SK-N-MC (cell line): Measurements from ENCODE around the gene ZNF473.
"Not testable (repeated sequence)": the region's sequence is repeated elsewhere in the genome, so short reads cannot be mapped to it uniquely, and the experiment has no call there.

Experiments
- EZH2 ChIP-seq: fragments of 200-600 bp; sonication (generic); IDR thresholded peaks from one replicate; pipeline ENCODE4 v1.6.1; 2017; ENCODE audit warnings: antibody characterized with exemption
- FOXP2 ChIP-seq: optimal IDR thresholded peaks from 2 replicates; pipeline ENCODE3; 2011; ENCODE audit warnings: mild to moderate bottlenecking, moderate library complexity; ENCODE audit not compliant: insufficient read depth; ENCODE audit errors: extremely low read length, control extremely low read depth
- POLR2AphosphoS5 ChIP-seq: IDR thresholded peaks from 2 replicates; pipeline ENCODE4 v1.6.1; 2012; ENCODE audit warnings: mild to moderate bottlenecking, low read depth, low read length, borderline replicate concordance

DNA sequence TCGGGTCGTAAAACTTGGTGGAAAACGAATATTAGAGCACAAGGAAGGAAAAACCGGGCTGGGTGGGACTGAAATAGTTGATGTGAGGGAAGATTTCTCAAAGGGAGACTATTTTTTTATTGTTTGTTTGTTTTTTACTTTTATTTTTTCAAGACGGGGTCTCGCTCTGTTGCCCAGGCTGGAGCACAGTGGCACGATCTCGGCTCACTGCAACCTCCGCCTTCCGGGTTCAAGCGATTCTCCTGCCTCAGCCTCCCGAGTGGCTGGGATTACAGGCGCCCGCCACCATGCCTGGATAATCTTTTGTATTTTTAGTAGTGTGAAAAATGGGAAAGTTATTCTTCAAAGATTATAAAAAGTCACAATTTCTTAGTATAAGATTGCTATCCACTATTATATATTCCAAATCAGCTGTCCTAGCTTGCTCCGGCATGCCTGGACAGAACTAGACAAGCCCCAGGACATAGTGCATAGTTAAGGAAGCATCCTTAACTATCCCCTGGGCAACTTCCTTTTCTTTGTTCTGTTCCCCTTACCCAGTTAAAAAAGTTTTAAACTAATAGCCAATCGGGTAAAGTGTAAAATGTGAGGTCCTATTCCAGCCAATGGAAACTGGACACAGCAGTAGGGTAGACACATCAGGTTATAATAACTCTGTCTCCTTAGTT lies 25.6 kb downstream of the ZNF473 start:
- not testable (repeated sequence) for TF ChIP-seq POLR2AphosphoS5, EZH2, FOXP2
